ENCODE results near the gene OR10K2. TPM values are rescaled to one million over a fixed set of nuclear protein-coding genes. Genes with fewer than 3 reads are reported as not detected.

The OR10K2 gene
- not detected in 2 replicates for total RNA-seq (2011; cell fraction: chromatin; rRNA removed; ENCODE audit: low replicate concordance)
- total RNA-seq (2011; cell fraction: nucleolus; rRNA removed), result not detected in 2 replicates
- total RNA-seq (2011; cell fraction: nucleoplasm; rRNA removed), result not detected in 2 replicates
- total RNA-seq (2014; rRNA removed) (not detected in 2 replicates), total RNA-seq (2014; rRNA removed; fragmentation: Illumina TruSeq; extraction: Trizol) (not detected in 2 replicates), total RNA-seq (2015; rRNA removed; fragmentation: Illumina TruSeq; extraction: Trizol) (not detected in 2 replicates), total RNA-seq (2021) (not detected in 2 replicates), polyA plus RNA-seq (2011; rRNA removed) (not detected in 2 replicates), polyA plus RNA-seq (2014; fragmentation: Illumina TruSeq; extraction: Trizol) (not detected in 2 replicates), polyA plus RNA-seq (2014; fragmentation: Nextera tagmentation; extraction: Ambion mirVana) (not detected), polyA plus RNA-seq (2014; rRNA removed) (not detected in 2 replicates), polyA minus RNA-seq (2011; rRNA and poly(A)+ RNA removed) (not detected in 2 replicates), Bru-seq, nascent RNA (not detected), BruChase-seq, experiment 1, labeled RNA remaining after a 2-hour chase (not detected), BruChase-seq, experiment 2, labeled RNA remaining after a 6-hour chase (not detected)
- polyA plus RNA-seq (2011; cell fraction: cytosol; rRNA removed), result not detected in 2 replicates
- polyA plus RNA-seq (2011; cell fraction: nucleus; rRNA removed), result not detected in 2 replicates
- polyA plus RNA-seq (2012), result not detected in 2 replicates
- not detected in 2 replicates for polyA minus RNA-seq (2011; cell fraction: cytosol; rRNA and poly(A)+ RNA removed)
- polyA minus RNA-seq (2011; cell fraction: nucleus; rRNA and poly(A)+ RNA removed), result not detected in 2 replicates
- long read RNA-seq, experiment 1, result 0 reads
- long read RNA-seq, experiment 2, result 0 reads
- long read RNA-seq, experiment 3, result 0 reads

- no peak within 1 kb of the TSS for H3K9ac ChIP-seq (ENCODE audit: insufficient read depth in 1 of 2, low read depth in 2 of 2, low read length in 2 of 2)
- no peak within 1 kb of the TSS for H3K4me2 ChIP-seq (ENCODE audit: insufficient read depth, low read length)
- ChIA-PET POLR2A (no interaction called here), CTCF (ENCODE audit: low intra/inter-chr PET ratio) (no interaction called here)
- intact Hi-C loops (cut with micrococcal nuclease), result no loop called here
- H3K79me2 ChIP-seq (ENCODE audit: control insufficient read depth, insufficient read depth, low read length), result no peaks in the 10 kb centered on the region
- H3K9me1 ChIP-seq (ENCODE audit: control insufficient read depth, insufficient read depth, low read length), result no peaks in the 10 kb centered on the region
- H3K4me1 ChIP-seq (replicated peaks in 1 of 2; ENCODE audit: control insufficient read depth in 2 of 2, insufficient read depth in 2 of 2, low read length in 2 of 2), result no peaks in the 10 kb centered on the region
- no peak within 1 kb of the TSS for H2AFZ ChIP-seq (ENCODE audit: low read depth, low read length)
- no peak within 1 kb of the TSS for H3K4me3 ChIP-seq
- no peak for ATAC-seq
- in situ Hi-C loops (cut with MboI), result no loop called here
- BruUV-seq (replicated peaks), result no TSS peak
- H3K9me3 ChIP-seq (replicated peaks; ENCODE audit: control insufficient read depth, insufficient read depth, low read depth, low read length), result no peaks in the 10 kb centered on the region
- no peak for FAIRE-seq
- WGBS (ENCODE audit: insufficient coverage, low coverage, missing lambda C conversion rate), result 0% methylated on average over 1 of the region's 1 CpG
- no peaks in the 10 kb centered on the region for H4K20me1 ChIP-seq (replicated peaks; ENCODE audit: control insufficient read depth, insufficient read depth, low read length)
- H3K27ac ChIP-seq (ENCODE audit: extremely low read depth, low read depth, low read length), result no peak within 1 kb of the TSS
- H3K27me3 ChIP-seq (ENCODE audit: control insufficient read depth in 2 of 2, insufficient read depth in 2 of 2, low read length in 2 of 2), result no peaks in the 10 kb centered on the region
- no peak for DNase-seq (ENCODE audit: extremely low read depth in 1 of 4, low spot score in 3 of 4)
- no peaks in the 10 kb centered on the region for H3K36me3 ChIP-seq (ENCODE audit: control insufficient read depth, insufficient read depth, low read length)
- TF ChIP-seq ZBED1 (IDR thresholded peaks at IDR 0.05) (no peak), ZSCAN29 (IDR thresholded peaks at IDR 0.05) (no peak), ZC3H8 (IDR thresholded peaks at IDR 0.05) (no peak), FOS (IDR thresholded peaks at IDR 0.05; ENCODE audit: extremely low read depth, insufficient read length) (no peak)
- TF ChIP-seq, protein P1, sequence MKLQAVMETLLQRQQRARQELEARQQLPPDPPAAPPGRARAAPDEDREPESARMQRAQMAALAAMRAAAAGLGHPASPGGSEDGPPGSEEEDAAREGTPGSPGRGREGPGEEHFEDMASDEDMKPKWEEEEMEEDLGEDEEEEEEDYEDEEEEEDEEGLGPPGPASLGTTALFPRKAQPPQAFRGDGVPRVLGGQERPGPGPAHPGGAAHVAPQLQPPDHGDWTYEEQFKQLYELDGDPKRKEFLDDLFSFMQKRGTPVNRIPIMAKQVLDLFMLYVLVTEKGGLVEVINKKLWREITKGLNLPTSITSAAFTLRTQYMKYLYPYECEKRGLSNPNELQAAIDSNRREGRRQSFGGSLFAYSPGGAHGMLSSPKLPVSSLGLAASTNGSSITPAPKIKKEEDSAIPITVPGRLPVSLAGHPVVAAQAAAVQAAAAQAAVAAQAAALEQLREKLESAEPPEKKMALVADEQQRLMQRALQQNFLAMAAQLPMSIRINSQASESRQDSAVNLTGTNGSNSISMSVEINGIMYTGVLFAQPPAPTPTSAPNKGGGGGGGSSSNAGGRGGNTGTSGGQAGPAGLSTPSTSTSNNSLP (IDR thresholded peaks at IDR 0.05; ENCODE audit: borderline replicate concordance, low read depth, low read length), result no peak
- TF ChIP-seq, protein P2, sequence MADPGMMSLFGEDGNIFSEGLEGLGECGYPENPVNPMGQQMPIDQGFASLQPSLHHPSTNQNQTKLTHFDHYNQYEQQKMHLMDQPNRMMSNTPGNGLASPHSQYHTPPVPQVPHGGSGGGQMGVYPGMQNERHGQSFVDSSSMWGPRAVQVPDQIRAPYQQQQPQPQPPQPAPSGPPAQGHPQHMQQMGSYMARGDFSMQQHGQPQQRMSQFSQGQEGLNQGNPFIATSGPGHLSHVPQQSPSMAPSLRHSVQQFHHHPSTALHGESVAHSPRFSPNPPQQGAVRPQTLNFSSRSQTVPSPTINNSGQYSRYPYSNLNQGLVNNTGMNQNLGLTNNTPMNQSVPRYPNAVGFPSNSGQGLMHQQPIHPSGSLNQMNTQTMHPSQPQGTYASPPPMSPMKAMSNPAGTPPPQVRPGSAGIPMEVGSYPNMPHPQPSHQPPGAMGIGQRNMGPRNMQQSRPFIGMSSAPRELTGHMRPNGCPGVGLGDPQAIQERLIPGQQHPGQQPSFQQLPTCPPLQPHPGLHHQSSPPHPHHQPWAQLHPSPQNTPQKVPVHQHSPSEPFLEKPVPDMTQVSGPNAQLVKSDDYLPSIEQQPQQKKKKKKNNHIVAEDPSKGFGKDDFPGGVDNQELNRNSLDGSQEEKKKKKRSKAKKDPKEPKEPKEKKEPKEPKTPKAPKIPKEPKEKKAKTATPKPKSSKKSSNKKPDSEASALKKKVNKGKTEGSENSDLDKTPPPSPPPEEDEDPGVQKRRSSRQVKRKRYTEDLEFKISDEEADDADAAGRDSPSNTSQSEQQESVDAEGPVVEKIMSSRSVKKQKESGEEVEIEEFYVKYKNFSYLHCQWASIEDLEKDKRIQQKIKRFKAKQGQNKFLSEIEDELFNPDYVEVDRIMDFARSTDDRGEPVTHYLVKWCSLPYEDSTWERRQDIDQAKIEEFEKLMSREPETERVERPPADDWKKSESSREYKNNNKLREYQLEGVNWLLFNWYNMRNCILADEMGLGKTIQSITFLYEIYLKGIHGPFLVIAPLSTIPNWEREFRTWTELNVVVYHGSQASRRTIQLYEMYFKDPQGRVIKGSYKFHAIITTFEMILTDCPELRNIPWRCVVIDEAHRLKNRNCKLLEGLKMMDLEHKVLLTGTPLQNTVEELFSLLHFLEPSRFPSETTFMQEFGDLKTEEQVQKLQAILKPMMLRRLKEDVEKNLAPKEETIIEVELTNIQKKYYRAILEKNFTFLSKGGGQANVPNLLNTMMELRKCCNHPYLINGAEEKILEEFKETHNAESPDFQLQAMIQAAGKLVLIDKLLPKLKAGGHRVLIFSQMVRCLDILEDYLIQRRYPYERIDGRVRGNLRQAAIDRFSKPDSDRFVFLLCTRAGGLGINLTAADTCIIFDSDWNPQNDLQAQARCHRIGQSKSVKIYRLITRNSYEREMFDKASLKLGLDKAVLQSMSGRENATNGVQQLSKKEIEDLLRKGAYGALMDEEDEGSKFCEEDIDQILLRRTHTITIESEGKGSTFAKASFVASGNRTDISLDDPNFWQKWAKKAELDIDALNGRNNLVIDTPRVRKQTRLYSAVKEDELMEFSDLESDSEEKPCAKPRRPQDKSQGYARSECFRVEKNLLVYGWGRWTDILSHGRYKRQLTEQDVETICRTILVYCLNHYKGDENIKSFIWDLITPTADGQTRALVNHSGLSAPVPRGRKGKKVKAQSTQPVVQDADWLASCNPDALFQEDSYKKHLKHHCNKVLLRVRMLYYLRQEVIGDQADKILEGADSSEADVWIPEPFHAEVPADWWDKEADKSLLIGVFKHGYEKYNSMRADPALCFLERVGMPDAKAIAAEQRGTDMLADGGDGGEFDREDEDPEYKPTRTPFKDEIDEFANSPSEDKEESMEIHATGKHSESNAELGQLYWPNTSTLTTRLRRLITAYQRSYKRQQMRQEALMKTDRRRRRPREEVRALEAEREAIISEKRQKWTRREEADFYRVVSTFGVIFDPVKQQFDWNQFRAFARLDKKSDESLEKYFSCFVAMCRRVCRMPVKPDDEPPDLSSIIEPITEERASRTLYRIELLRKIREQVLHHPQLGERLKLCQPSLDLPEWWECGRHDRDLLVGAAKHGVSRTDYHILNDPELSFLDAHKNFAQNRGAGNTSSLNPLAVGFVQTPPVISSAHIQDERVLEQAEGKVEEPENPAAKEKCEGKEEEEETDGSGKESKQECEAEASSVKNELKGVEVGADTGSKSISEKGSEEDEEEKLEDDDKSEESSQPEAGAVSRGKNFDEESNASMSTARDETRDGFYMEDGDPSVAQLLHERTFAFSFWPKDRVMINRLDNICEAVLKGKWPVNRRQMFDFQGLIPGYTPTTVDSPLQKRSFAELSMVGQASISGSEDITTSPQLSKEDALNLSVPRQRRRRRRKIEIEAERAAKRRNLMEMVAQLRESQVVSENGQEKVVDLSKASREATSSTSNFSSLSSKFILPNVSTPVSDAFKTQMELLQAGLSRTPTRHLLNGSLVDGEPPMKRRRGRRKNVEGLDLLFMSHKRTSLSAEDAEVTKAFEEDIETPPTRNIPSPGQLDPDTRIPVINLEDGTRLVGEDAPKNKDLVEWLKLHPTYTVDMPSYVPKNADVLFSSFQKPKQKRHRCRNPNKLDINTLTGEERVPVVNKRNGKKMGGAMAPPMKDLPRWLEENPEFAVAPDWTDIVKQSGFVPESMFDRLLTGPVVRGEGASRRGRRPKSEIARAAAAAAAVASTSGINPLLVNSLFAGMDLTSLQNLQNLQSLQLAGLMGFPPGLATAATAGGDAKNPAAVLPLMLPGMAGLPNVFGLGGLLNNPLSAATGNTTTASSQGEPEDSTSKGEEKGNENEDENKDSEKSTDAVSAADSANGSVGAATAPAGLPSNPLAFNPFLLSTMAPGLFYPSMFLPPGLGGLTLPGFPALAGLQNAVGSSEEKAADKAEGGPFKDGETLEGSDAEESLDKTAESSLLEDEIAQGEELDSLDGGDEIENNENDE (IDR thresholded peaks at IDR 0.05; ENCODE audit: low read depth, low read length), result no peak
- TF ChIP-seq, protein P3, sequence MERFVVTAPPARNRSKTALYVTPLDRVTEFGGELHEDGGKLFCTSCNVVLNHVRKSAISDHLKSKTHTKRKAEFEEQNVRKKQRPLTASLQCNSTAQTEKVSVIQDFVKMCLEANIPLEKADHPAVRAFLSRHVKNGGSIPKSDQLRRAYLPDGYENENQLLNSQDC (CRISPR knock-in tag; IDR thresholded peaks at IDR 0.05), result no peak
Measured at GRCh38 chr1:158426137-158426536, at the start of gene OR10K2. Gene OR10K2 (minus strand): TSS chr1:158426237. CDS start chr1:158420866, 5,371 bp downstream.
